SH-SY5Y (cell line): Measurements from ENCODE around the gene CCDC171.

Source experiments
- GATA2 ChIP-seq: IDR thresholded peaks from 2 replicates; pipeline ENCODE4 v1.6.1; 2011; ENCODE audit warnings: mild to moderate bottlenecking, low read depth, low read length
- GATA3 ChIP-seq: IDR thresholded peaks from 2 replicates; pipeline ENCODE4 v1.6.1; 2011; ENCODE audit warnings: low read depth, mild to moderate bottlenecking, low read length, moderate library complexity

GRCh38 chr9:15741015-15741414 lies 188.2 kb downstream of the CCDC171 start:
- TF ChIP-seq GATA2 (no peak), GATA3 (no peak)
